HL-60 (cell line): ENCODE data around the gene L3MBTL4.

ENCODE experiments used
- DNase-seq, 2 experiments: peaks; one replicate each; pipeline ENCODE4 v3.0.0-alpha.2; 2010 to 2020; ENCODE audit warnings: low read depth in 1 of 2, low spot score in 1 of 2
- H3K27ac ChIP-seq: fragments of 250-450 bp; sonication (Bioruptor Pico); replicated peaks from 2 replicates; pipeline ENCODE4 v1.5.1; 2020; ENCODE audit warnings: mild to moderate bottlenecking, moderate library complexity
- H3K27me3 ChIP-seq: fragments of 250-450 bp; sonication (Bioruptor Pico); 2 replicates; pipeline ENCODE4 v1.5.1; 2021; ENCODE audit warnings: mild to moderate bottlenecking, moderate library complexity; ENCODE audit not compliant: insufficient read depth, poor library complexity, severe bottlenecking
- H3K4me3 ChIP-seq: replicated peaks from 2 replicates; pipeline ENCODE4 v1.5.1; 2011; ENCODE audit warnings: mild to moderate bottlenecking, control low read depth, low read length; ENCODE audit not compliant: insufficient read depth
- CTCF ChIP-seq: IDR thresholded peaks from one replicate; pipeline ENCODE4 v1.5.1; 2011; ENCODE audit warnings: low read length, control low read depth, inconsistent platforms; ENCODE audit not compliant: insufficient read depth
- GABPA ChIP-seq: IDR thresholded peaks from 2 replicates; pipeline ENCODE4 v1.6.1; 2012; ENCODE audit warnings: low read depth
- POLR2AphosphoS5 ChIP-seq: IDR thresholded peaks from 2 replicates; pipeline ENCODE4 v1.6.1; 2012; ENCODE audit warnings: low read depth
- REST ChIP-seq: IDR thresholded peaks from 2 replicates; pipeline ENCODE4 v1.6.1; 2012; ENCODE audit warnings: low read depth; ENCODE audit not compliant: insufficient replicate concordance
- SPI1 ChIP-seq: IDR thresholded peaks from 2 replicates; pipeline ENCODE4 v1.6.1; 2012; ENCODE audit warnings: low read depth, mild to moderate bottlenecking, borderline replicate concordance

Gene L3MBTL4

GRCh38 chr18:6242004-6242403 lies 172.7 kb downstream of the L3MBTL4 start:
- Histone ChIP-seq H3K4me3 (no peak overlapping the region), H3K27ac (no peak overlapping the region), H3K27me3 (no peaks in the 10 kb centered on the region)
- TF ChIP-seq POLR2AphosphoS5 (no peak), REST (no peak), CTCF (no peak), GABPA (no peak), SPI1 (no peak)
- DNase-seq: no peak

- DNase-seq: no peak
- TF ChIP-seq POLR2AphosphoS5 (no peak), GABPA (no peak), CTCF (no peak), SPI1 (no peak), REST (no peak)
- H3K4me3 ChIP-seq: no peak overlapping the region
- no peaks in the 10 kb centered on the region for H3K27me3 ChIP-seq
- no peak overlapping the region for H3K27ac ChIP-seq
Measured at GRCh38 chr18:6239716-6240115, 175.0 kb downstream of the L3MBTL4 start.

GRCh38 chr18:6236258-6236657 lies 178.5 kb downstream of the L3MBTL4 start:
- Histone ChIP-seq H3K27me3 (no peaks in the 10 kb centered on the region), H3K27ac (no peak overlapping the region), H3K4me3 (no peak overlapping the region)
- DNase-seq: no peak
- TF ChIP-seq CTCF (no peak), GABPA (no peak), SPI1 (no peak), REST (no peak), POLR2AphosphoS5 (no peak)
